ENCODE results near the gene FAM181A. TPM values are rescaled to one million over a fixed set of nuclear protein-coding genes. Genes with fewer than 3 reads are reported as not detected.

Gene FAM181A
- total RNA-seq, 1 experiment from 2014 or later = not detected

GRCh38 chr14:93911975-93912615, 15.0 kb upstream of the FAM181A start:
- Histone ChIP-seq H2BK12ac (ENCODE audit: insufficient read length, low read depth, low read length) (no peak overlapping the region), H3K9ac (ENCODE audit: extremely low read depth, insufficient read length, low read length) (no peak overlapping the region), H3K14ac (ENCODE audit: insufficient read depth, low read length) (no peak overlapping the region), H3K79me1 (ENCODE audit: insufficient read depth, low read depth, low read length, poor library complexity, severe bottlenecking) (no peaks in the 10 kb centered on the region), H4K8ac (replicated peaks; ENCODE audit: insufficient read length, low read depth, low read length) (no peak overlapping the region), H3K27ac (ENCODE audit: insufficient read length, low read depth, low read length) (no peak overlapping the region), H2AK5ac (ENCODE audit: insufficient read length, low read length) (no peak overlapping the region), H3K4me1 (ENCODE audit: insufficient read depth, low read length) (no peaks in the 10 kb centered on the region), H3K9me3 (ENCODE audit: control insufficient read depth, low read depth, low read length) (no peaks in the 10 kb centered on the region), H2BK120ac (ENCODE audit: low read depth, low read length, poor library complexity, severe bottlenecking) (no peak overlapping the region), H3K4me2 (ENCODE audit: insufficient read depth, insufficient read length, low read length) (no peak overlapping the region), H3K79me2 (ENCODE audit: insufficient read depth, low read length) (no peaks in the 10 kb centered on the region), H2BK20ac (ENCODE audit: low read depth, low read length, poor library complexity, severe bottlenecking) (no peak overlapping the region), H3T11ph (ENCODE audit: low read length) (no peak overlapping the region), H4K20me1 (ENCODE audit: control insufficient read depth, insufficient read depth, insufficient read length) (no peaks in the 10 kb centered on the region), H4K91ac (ENCODE audit: insufficient read length, low read depth, low read length) (no peak overlapping the region), H3K4ac (ENCODE audit: low read depth, low read length) (no peak overlapping the region), H2BK15ac (ENCODE audit: low read depth, low read length) (no peak overlapping the region), H2AFZ (ENCODE audit: low read length) (no peak overlapping the region), H3K27me3 (ENCODE audit: insufficient read depth, low read length) (no peaks in the 10 kb centered on the region), H4K5ac (ENCODE audit: insufficient read length, low read depth, low read length) (no peak overlapping the region), H3K18ac (ENCODE audit: insufficient read length, low read depth, low read length) (no peak overlapping the region), H2BK5ac (ENCODE audit: insufficient read length, low read length) (no peak overlapping the region), H3K23me2 (ENCODE audit: insufficient read length, low read depth, low read length, poor library complexity, severe bottlenecking) (no peaks in the 10 kb centered on the region), H3K56ac (ENCODE audit: insufficient read length, low read depth, low read length) (no peak overlapping the region), H3K23ac (ENCODE audit: insufficient read length, low read depth, low read length) (no peak overlapping the region)
- no peak for DNase-seq
- Mint-ChIP-seq H3K27me3 (ENCODE audit: low read depth) (no peaks in the 10 kb centered on the region; the same call in none of the 2 replicates), H3K4me3 (no peak overlapping the region), H3K36me3 (ENCODE audit: insufficient read depth in 1 of 3, low read depth in 3 of 3) (no peaks in the 10 kb centered on the region; a peak in 1 of 7 replicates), H3K9me3 (no peaks in the 10 kb centered on the region; a peak in 1 of 5 replicates), H3K4me1 (no peaks in the 10 kb centered on the region), H3K27ac (no peak overlapping the region)
- WGBS (ENCODE audit: extremely low coverage, insufficient read length, low lambda C conversion rate) = no CpG with 5 or more reads among the region's 5 CpGs
- no peak for TF ChIP-seq CTCF (conservative IDR thresholded peaks at IDR 0.05)

Measured in H9 (cell line).